ENCODE measurements around the gene CGGBP1.
A peak's percentile ranks its signal among the peaks of the same experiment; 100 is the strongest.

Gene CGGBP1

DNA sequence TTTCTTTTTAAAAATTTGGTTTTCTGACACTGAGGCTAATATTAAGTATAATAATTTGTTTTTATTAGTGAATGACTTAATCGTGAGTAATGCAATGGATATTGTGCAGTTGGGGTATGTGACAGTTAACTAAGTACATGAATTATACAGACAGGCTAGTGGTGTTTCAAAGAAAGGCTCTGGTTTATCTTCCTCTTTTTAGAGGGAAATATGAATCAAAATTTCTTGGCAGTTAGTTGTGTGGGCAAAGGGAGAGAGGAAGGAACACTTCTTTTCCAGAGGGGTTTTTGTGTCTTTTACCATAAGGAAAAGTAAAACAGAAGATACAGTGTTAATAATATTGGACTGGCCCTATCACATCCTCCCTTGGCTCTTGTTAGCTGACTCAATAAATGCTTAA, 2.9 kb upstream of the CGGBP1 start:
- DNase-seq (ENCODE audit: extremely low spot score) = no peak
- no peak for TF ChIP-seq SUZ12 (IDR thresholded peaks at IDR 0.05)
- TF ChIP-seq BHLHE40 (IDR thresholded peaks at IDR 0.05; ENCODE audit: borderline replicate concordance) = no peak
- TF ChIP-seq ARNT (IDR thresholded peaks at IDR 0.05) = no peak
- ChIA-PET POLR2A (no interaction called here), CTCF (no interaction called here)

DNA sequence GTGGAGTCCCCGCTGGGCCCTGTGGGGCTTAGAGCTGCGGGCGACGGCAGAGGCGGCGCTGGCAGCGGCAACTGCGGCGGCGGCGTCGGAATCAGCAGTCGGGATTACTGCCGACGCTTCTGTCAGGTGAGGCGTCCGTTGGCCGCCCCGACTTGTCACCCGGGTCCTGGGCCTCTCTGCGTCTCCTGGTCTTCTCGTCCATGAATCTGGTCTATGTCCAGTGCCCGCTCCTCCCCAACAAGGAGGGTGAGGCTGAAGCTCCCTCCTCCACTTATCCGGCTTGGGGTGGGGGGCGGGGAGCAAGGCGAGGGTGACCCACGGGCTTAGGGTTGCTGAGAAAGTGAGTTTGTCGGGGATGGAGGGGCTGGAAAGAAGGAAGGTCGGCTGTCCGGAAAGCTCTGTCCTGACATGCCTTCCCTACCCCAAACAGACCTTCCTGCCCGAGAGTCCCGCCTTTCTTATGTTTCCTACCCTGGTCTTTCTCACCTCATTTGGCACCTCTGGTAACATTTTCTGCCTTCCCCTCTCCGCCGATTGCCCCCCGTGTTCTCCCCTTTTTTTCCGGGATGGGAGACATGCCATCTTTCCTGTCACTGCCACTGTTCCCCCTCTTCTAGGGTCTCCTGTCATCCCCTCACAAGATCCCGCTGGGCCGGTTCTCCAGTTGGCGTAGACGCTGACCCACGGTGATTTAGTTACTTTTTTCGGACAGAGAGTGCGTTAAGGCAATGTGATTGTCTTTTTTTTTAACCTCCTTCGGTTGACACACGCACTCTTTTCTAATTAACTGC, 770 bp upstream of the CGGBP1 start:
- no peak for TF ChIP-seq FOXA1 (IDR thresholded peaks at IDR 0.05)
- TF ChIP-seq ZNF384 (IDR thresholded peaks at IDR 0.05) = no peak
- no peak for TF ChIP-seq ARNT (IDR thresholded peaks at IDR 0.05)
- TF ChIP-seq ELF4 (IDR thresholded peaks at IDR 0.05) = no peak
- no peak for TF ChIP-seq FOXK2 (IDR thresholded peaks at IDR 0.05)
- 0 out of 2 replicates have a peak, but pooled peaks have one; percentile 20 for TF ChIP-seq L3MBTL2 (conservative IDR thresholded peaks at IDR 0.05)
- TF ChIP-seq SP1 (IDR thresholded peaks at IDR 0.05) = no peak
- CTCF ChIA-PET = interaction anchor here (0.5 to 0.6 kb wide), 3 partner anchors 385 to 1284 kb away, joined by 3 to 9 read pairs (median 4); no protein-coding TSS in a partner anchor
- peak; percentile 20 for DNase-seq (ENCODE audit: extremely low spot score)
- POLR2A ChIA-PET = interaction anchor here (0.6 to 2.0 kb wide), 8 partner anchors 10 to 90 kb away, joined by 3 to 10 read pairs (median 4); partner anchors contain the start of gene C3orf38

DNA sequence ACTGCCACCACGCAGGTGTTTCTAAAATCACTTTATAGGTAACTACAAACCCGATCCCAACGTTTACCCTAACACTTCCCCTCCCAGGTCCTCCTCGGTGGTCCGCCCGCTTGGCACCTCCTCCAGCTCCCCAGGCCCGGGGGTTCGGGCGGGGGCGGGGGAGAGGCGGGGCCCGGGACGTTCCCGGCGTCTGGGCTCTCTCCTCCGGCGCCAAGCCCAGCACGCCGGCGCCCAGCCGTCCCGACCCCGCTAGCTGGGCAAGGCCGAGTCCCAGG, 562 bp downstream of the CGGBP1 start:
- DNase-seq (ENCODE audit: extremely low spot score) = no peak
- TF ChIP-seq FOXM1 (IDR thresholded peaks at IDR 0.05; ENCODE audit: borderline replicate concordance) = no peak
- TF ChIP-seq BHLHE40 (IDR thresholded peaks at IDR 0.05; ENCODE audit: borderline replicate concordance) = no peak
- no peak for TF ChIP-seq FOXK2 (IDR thresholded peaks at IDR 0.05)
- CTCF ChIA-PET = no interaction called here
- POLR2A ChIA-PET = interaction anchor here (0.8 to 2.0 kb wide), 9 partner anchors 11 to 831 kb away, joined by 3 to 10 read pairs (median 4); partner anchors contain the start of genes C3orf38 and CHMP2B

GRCh38 chr3:88057630-88058305, 1.0 kb downstream of the CGGBP1 start:
- CTCF ChIA-PET = no interaction called here
- TF ChIP-seq SUZ12 (IDR thresholded peaks at IDR 0.05) = no peak
- no peak for TF ChIP-seq SP1 (IDR thresholded peaks at IDR 0.05)
- no peak for TF ChIP-seq NFRKB (IDR thresholded peaks at IDR 0.05)
- no peak for TF ChIP-seq FOXM1 (IDR thresholded peaks at IDR 0.05; ENCODE audit: borderline replicate concordance)
- no peak for TF ChIP-seq TARDBP (IDR thresholded peaks at IDR 0.05)
- TF ChIP-seq ARNT (IDR thresholded peaks at IDR 0.05) = no peak
- no peak for TF ChIP-seq FOXA1 (IDR thresholded peaks at IDR 0.05)
- no peak for DNase-seq (ENCODE audit: extremely low spot score)
- POLR2A ChIA-PET = interaction anchor here (0.8 to 2.0 kb wide), 9 partner anchors 11 to 831 kb away, joined by 3 to 10 read pairs (median 4); partner anchors contain the start of genes C3orf38 and CHMP2B

GRCh38 chr3:88046766-88047165, 12.0 kb downstream of the CGGBP1 start:
- DNase-seq (ENCODE audit: extremely low spot score) = no peak
- ChIA-PET POLR2A (no interaction called here), CTCF (no interaction called here)
- TF ChIP-seq LEF1 (IDR thresholded peaks at IDR 0.05; ENCODE audit: borderline replicate concordance) (no peak), HDGF (IDR thresholded peaks at IDR 0.05; ENCODE audit: borderline replicate concordance) (no peak), FOXM1 (IDR thresholded peaks at IDR 0.05; ENCODE audit: borderline replicate concordance) (no peak), FOXK2 (IDR thresholded peaks at IDR 0.05) (no peak), SUZ12 (IDR thresholded peaks at IDR 0.05) (no peak), ARNT (IDR thresholded peaks at IDR 0.05) (no peak), TARDBP (IDR thresholded peaks at IDR 0.05) (no peak), ELF4 (IDR thresholded peaks at IDR 0.05) (no peak)
- TF ChIP-seq, protein P1, sequence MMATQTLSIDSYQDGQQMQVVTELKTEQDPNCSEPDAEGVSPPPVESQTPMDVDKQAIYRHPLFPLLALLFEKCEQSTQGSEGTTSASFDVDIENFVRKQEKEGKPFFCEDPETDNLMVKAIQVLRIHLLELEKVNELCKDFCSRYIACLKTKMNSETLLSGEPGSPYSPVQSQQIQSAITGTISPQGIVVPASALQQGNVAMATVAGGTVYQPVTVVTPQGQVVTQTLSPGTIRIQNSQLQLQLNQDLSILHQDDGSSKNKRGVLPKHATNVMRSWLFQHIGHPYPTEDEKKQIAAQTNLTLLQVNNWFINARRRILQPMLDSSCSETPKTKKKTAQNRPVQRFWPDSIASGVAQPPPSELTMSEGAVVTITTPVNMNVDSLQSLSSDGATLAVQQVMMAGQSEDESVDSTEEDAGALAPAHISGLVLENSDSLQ (IDR thresholded peaks at IDR 0.05) = no peak

DNA sequence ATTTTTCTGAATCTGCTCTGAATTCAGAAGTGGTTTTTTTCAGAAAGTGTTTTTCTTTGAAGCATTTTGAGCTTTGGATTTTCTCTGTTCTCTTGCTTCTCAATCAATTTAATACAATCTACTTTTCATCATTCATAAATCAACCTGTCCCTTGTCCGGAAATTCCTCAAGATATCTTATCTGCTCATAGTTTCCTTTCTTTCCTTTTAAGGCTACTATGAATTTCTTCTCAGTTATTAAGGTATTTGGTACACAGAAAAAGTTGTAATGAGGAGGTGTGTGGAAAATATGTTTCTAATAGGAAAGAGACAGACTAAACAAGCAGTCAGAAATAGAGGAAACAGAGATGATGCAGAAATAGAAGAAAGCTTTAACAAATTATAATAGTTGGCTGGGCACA, 14.4 kb downstream of the CGGBP1 start:
- no peak for DNase-seq (ENCODE audit: extremely low spot score)
- POLR2A ChIA-PET = no interaction called here
- CTCF ChIA-PET = no interaction called here
- TF ChIP-seq FOXM1 (IDR thresholded peaks at IDR 0.05; ENCODE audit: borderline replicate concordance) = no peak
- TF ChIP-seq BHLHE40 (IDR thresholded peaks at IDR 0.05; ENCODE audit: borderline replicate concordance) = no peak
- TF ChIP-seq TARDBP (IDR thresholded peaks at IDR 0.05) = no peak
- TF ChIP-seq, protein P1 (IDR thresholded peaks at IDR 0.05) = no peak
- TF ChIP-seq HDGF (IDR thresholded peaks at IDR 0.05; ENCODE audit: borderline replicate concordance) = no peak
- no peak for TF ChIP-seq FOXK2 (IDR thresholded peaks at IDR 0.05)
- TF ChIP-seq ZNF384 (IDR thresholded peaks at IDR 0.05) = no peak

- ChIA-PET POLR2A (no interaction called here), CTCF (no interaction called here)
- no peak for DNase-seq (ENCODE audit: extremely low spot score)
These were observed 17.8 kb downstream of the CGGBP1 start for GRCh38 chr3:88041005-88041404.

More at GRCh38 chr3:88041005-88041404, 17.8 kb downstream of the CGGBP1 start:
- TF ChIP-seq SP1 (IDR thresholded peaks at IDR 0.05) (no peak), NFRKB (IDR thresholded peaks at IDR 0.05) (no peak), CTBP1 (IDR thresholded peaks at IDR 0.05; ENCODE audit: borderline replicate concordance) (no peak), TARDBP (IDR thresholded peaks at IDR 0.05) (no peak), LEF1 (IDR thresholded peaks at IDR 0.05; ENCODE audit: borderline replicate concordance) (no peak), ARNT (IDR thresholded peaks at IDR 0.05) (no peak), ELF4 (IDR thresholded peaks at IDR 0.05) (no peak), ZNF384 (IDR thresholded peaks at IDR 0.05) (no peak), BHLHE40 (IDR thresholded peaks at IDR 0.05; ENCODE audit: borderline replicate concordance) (no peak), FOXA1 (IDR thresholded peaks at IDR 0.05) (no peak), FOXM1 (IDR thresholded peaks at IDR 0.05; ENCODE audit: borderline replicate concordance) (no peak), FOXK2 (IDR thresholded peaks at IDR 0.05) (no peak), HDGF (IDR thresholded peaks at IDR 0.05; ENCODE audit: borderline replicate concordance) (no peak), SUZ12 (IDR thresholded peaks at IDR 0.05) (no peak), L3MBTL2 (conservative IDR thresholded peaks at IDR 0.05) (no peak)
- TF ChIP-seq, protein P1 (IDR thresholded peaks at IDR 0.05) = no peak

All from HEK293T (cell line).